H9 (cell line): ENCODE measurements around the gene LSG1. TPM values are rescaled to one million over a fixed set of nuclear protein-coding genes. Genes with fewer than 3 reads are reported as not detected.

ENCODE experiments used
- DNase-seq: peaks from one replicate; pipeline ENCODE4 v3.0.0-alpha.2; 2017
- H2AFZ ChIP-seq: one replicate; pipeline ENCODE4 v1.6.1; 2013; ENCODE audit warnings: mild to moderate bottlenecking, low read length, control low read depth, moderate library complexity
- H2AK5ac ChIP-seq: 2 replicates; pipeline ENCODE4 v1.6.1; 2013; ENCODE audit warnings: low read length, control low read depth, mixed read lengths; ENCODE audit not compliant: insufficient read length
- H2BK120ac ChIP-seq: one replicate; pipeline ENCODE4 v1.6.1; 2013; ENCODE audit warnings: low read depth, mild to moderate bottlenecking, low read length, control low read depth, inconsistent platforms; ENCODE audit not compliant: poor library complexity, severe bottlenecking
- H2BK12ac ChIP-seq: 2 replicates; pipeline ENCODE4 v1.6.1; 2013; ENCODE audit warnings: low read length, control low read depth, mixed read lengths, low read depth; ENCODE audit not compliant: insufficient read length
- H2BK15ac ChIP-seq: 2 replicates; pipeline ENCODE4 v1.6.1; 2013; ENCODE audit warnings: low read depth, low read length, control low read depth
- H2BK20ac ChIP-seq: one replicate; pipeline ENCODE4 v1.6.1; 2013; ENCODE audit warnings: low read depth, mild to moderate bottlenecking, low read length, control low read depth, inconsistent platforms; ENCODE audit not compliant: poor library complexity, severe bottlenecking
- H2BK5ac ChIP-seq: 2 replicates; pipeline ENCODE4 v1.6.1; 2013; ENCODE audit warnings: low read length, control low read depth, mixed read lengths; ENCODE audit not compliant: insufficient read length
- H3K14ac ChIP-seq: 2 replicates; pipeline ENCODE4 v1.6.1; 2013; ENCODE audit warnings: low read length, control low read depth; ENCODE audit not compliant: insufficient read depth
- H3K18ac ChIP-seq: 2 replicates; pipeline ENCODE4 v1.6.1; 2013; ENCODE audit warnings: low read depth, mild to moderate bottlenecking, mixed read lengths, low read length, control low read depth; ENCODE audit not compliant: insufficient read length
- H3K23ac ChIP-seq: 2 replicates; pipeline ENCODE4 v1.6.1; 2013; ENCODE audit warnings: low read length, control low read depth, mixed read lengths, low read depth; ENCODE audit not compliant: insufficient read length
- H3K23me2 ChIP-seq: 2 replicates; pipeline ENCODE4 v1.6.1; 2013; ENCODE audit warnings: low read depth, mild to moderate bottlenecking, mixed read lengths, low read length, control low read depth; ENCODE audit not compliant: insufficient read length, poor library complexity, severe bottlenecking
- H3K27ac ChIP-seq: 2 replicates; pipeline ENCODE4 v1.5.1; 2013; ENCODE audit warnings: low read length, control low read depth, mixed read lengths, low read depth; ENCODE audit not compliant: insufficient read length
- H3K27me3 ChIP-seq: 2 replicates; pipeline ENCODE4 v1.6.1; 2013; ENCODE audit warnings: low read length, control low read depth, inconsistent platforms; ENCODE audit not compliant: insufficient read depth
- H3K4ac ChIP-seq: 2 replicates; pipeline ENCODE4 v1.6.1; 2013; ENCODE audit warnings: low read depth, mild to moderate bottlenecking, control low read depth, inconsistent platforms, low read length, moderate library complexity
- H3K4me1 ChIP-seq: 2 replicates; pipeline ENCODE4 v1.6.1; 2013; ENCODE audit warnings: low read length, control low read depth, inconsistent platforms; ENCODE audit not compliant: insufficient read depth
- H3K4me2 ChIP-seq: 2 replicates; pipeline ENCODE4 v1.6.1; 2013; ENCODE audit warnings: low read length, control low read depth, mixed read lengths; ENCODE audit not compliant: insufficient read length, insufficient read depth
- H3K56ac ChIP-seq: 2 replicates; pipeline ENCODE4 v1.6.1; 2013; ENCODE audit warnings: low read depth, mild to moderate bottlenecking, mixed read lengths, low read length, control low read depth; ENCODE audit not compliant: insufficient read length
- H3K79me1 ChIP-seq: 2 replicates; pipeline ENCODE4 v1.6.1; 2013; ENCODE audit warnings: low read depth, mild to moderate bottlenecking, moderate library complexity, low read length, control low read depth, inconsistent platforms; ENCODE audit not compliant: insufficient read depth, poor library complexity, severe bottlenecking
- H3K79me2 ChIP-seq: 2 replicates; pipeline ENCODE4 v1.6.1; 2013; ENCODE audit warnings: low read length, control low read depth, inconsistent platforms; ENCODE audit not compliant: insufficient read depth
- H3K9ac ChIP-seq: 2 replicates; pipeline ENCODE4 v1.6.1; 2013; ENCODE audit warnings: low read length, control low read depth, mixed read lengths; ENCODE audit not compliant: insufficient read length; ENCODE audit errors: extremely low read depth
- H3K9me3 ChIP-seq: one replicate; pipeline ENCODE4 v1.6.1; 2013; ENCODE audit warnings: low read depth, low read length, inconsistent platforms; ENCODE audit not compliant: control insufficient read depth
- H3T11ph ChIP-seq: one replicate; pipeline ENCODE4 v1.6.1; 2013; ENCODE audit warnings: mild to moderate bottlenecking, low read length, control low read depth, inconsistent platforms
- H4K20me1 ChIP-seq: one replicate; pipeline ENCODE4 v1.6.1; 2013; ENCODE audit not compliant: control insufficient read depth, insufficient read length, insufficient read depth
- H4K5ac ChIP-seq: 2 replicates; pipeline ENCODE4 v1.6.1; 2013; ENCODE audit warnings: low read depth, mild to moderate bottlenecking, mixed read lengths, low read length, control low read depth; ENCODE audit not compliant: insufficient read length
- H4K8ac ChIP-seq: replicated peaks from 2 replicates; pipeline ENCODE4 v1.6.1; 2013; ENCODE audit warnings: low read length, control low read depth, mixed read lengths, low read depth; ENCODE audit not compliant: insufficient read length
- H4K91ac ChIP-seq: 2 replicates; pipeline ENCODE4 v1.6.1; 2013; ENCODE audit warnings: low read depth, mild to moderate bottlenecking, moderate library complexity, mixed read lengths, low read length, control low read depth; ENCODE audit not compliant: insufficient read length
- H3K27ac Mint-ChIP-seq, 3 experiments: 2 replicates in 2 of 3; 3 replicates in 1 of 3; pipeline ENCODE4 v1.8.0; 2020 to 2021; ENCODE audit warnings: mixed read lengths in 3 of 3, mild to moderate bottlenecking in 1 of 3, moderate library complexity in 1 of 3
- H3K27me3 Mint-ChIP-seq: 2 replicates; pipeline ENCODE4 v1.8.0; 2021; ENCODE audit warnings: low read depth, mild to moderate bottlenecking, moderate library complexity, mixed read lengths
- H3K36me3 Mint-ChIP-seq, 3 experiments: 2 replicates in 2 of 3; 3 replicates in 1 of 3; pipeline ENCODE4 v1.8.0; 2020 to 2021; ENCODE audit warnings: low read depth in 3 of 3, mixed read lengths in 3 of 3; ENCODE audit not compliant: insufficient read depth in 1 of 3
- H3K4me1 Mint-ChIP-seq, 2 experiments: 2 replicates each; pipeline ENCODE4 v1.8.0; 2020; ENCODE audit warnings: mixed read lengths in 2 of 2
- H3K4me3 Mint-ChIP-seq, 2 experiments: 2 replicates in 1 of 2; 3 replicates in 1 of 2; pipeline ENCODE4 v1.8.0; 2020 to 2021; ENCODE audit warnings: mild to moderate bottlenecking in 2 of 2, mixed read lengths in 2 of 2, moderate library complexity in 1 of 2
- H3K9me3 Mint-ChIP-seq, 2 experiments: 2 replicates in 1 of 2; 3 replicates in 1 of 2; pipeline ENCODE4 v1.8.0; 2020; ENCODE audit warnings: mild to moderate bottlenecking in 2 of 2, mixed read lengths in 2 of 2, moderate library complexity in 1 of 2
- WGBS: extraction: QIAGEN DNeasy Blood & Tissue Kit; methylation state at CpG from one replicate; pipeline ENCODE4 v1.1.7; 2013; ENCODE audit warnings: missing lambda C conversion rate, low lambda C conversion rate, mixed read lengths; ENCODE audit not compliant: insufficient read length; ENCODE audit errors: extremely low coverage; 5-methylcytosine and 5-hydroxymethylcytosine counted together
- total RNA-seq: library from RNA; stranded (reverse); gene quantifications from 2 replicates; pipeline ENCODE4 v1.2.1, GENCODE V29; 2021
- TF ChIP-seq, protein P1 (sequence below): fragments of 200-600 bp; sonication (generic); conservative IDR thresholded peaks from 3 replicates; pipeline ENCODE4 v1.8.0; 2021; ENCODE audit warnings: antibody characterized with exemption, mild to moderate bottlenecking

The LSG1 gene
- total RNA-seq, 1 experiment from 2014 or later = 63.3 TPM

DNA sequence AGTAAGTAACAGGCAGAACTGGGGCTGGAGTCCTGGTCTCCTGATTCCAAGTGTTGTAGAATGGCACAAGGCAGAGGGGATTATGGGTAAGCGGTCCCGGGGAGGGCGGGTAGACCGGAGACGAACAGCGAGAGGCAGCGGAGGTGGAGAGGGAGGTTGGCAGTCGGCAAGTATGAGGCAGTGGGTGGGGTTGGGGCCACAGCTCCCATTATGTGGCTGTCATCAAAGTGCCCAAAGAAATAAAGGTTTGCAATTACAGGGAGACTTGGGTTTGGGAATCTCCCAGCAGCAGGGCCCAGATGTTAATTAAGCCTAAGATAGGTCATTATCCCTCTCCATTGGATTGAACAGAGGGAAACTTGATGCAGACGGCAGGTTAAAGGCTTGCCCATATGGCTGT is 30.6 kb upstream of the LSG1 start:
- no peak overlapping the region for H3K27ac ChIP-seq
- no peak overlapping the region for H2AFZ ChIP-seq
- no peak overlapping the region for H3K56ac ChIP-seq
- H3K18ac ChIP-seq = no peak overlapping the region
- no peak overlapping the region for H4K91ac ChIP-seq
- H3K9ac ChIP-seq = no peak overlapping the region
- H2BK12ac ChIP-seq = no peak overlapping the region
- H3K4me1 ChIP-seq = peaks cover 6% of the 10 kb centered on the region
- H2AK5ac ChIP-seq = no peak overlapping the region
- H2BK20ac ChIP-seq = no peak overlapping the region
- no peak overlapping the region for H3K4me3 Mint-ChIP-seq
- H4K8ac ChIP-seq = no peak overlapping the region
- H3K27me3 ChIP-seq = no peaks in the 10 kb centered on the region
- H2BK5ac ChIP-seq = no peak overlapping the region
- no peak overlapping the region for H3K27ac Mint-ChIP-seq
- H3K14ac ChIP-seq = no peak overlapping the region
- H3K79me1 ChIP-seq = no peaks in the 10 kb centered on the region
- H3K23me2 ChIP-seq = no peaks in the 10 kb centered on the region
- H3K36me3 Mint-ChIP-seq = no peaks in the 10 kb centered on the region; a peak in 1 of 7 replicates
- H2BK15ac ChIP-seq = no peak overlapping the region
- no peaks in the 10 kb centered on the region for H3K79me2 ChIP-seq
- no CpG with 5 or more reads among the region's 9 CpGs for WGBS
- H3K9me3 ChIP-seq = no peaks in the 10 kb centered on the region
- H3T11ph ChIP-seq = no peak overlapping the region
- H2BK120ac ChIP-seq = no peak overlapping the region
- no peak overlapping the region for H3K23ac ChIP-seq
- no peak for DNase-seq
- TF ChIP-seq, protein P1, sequence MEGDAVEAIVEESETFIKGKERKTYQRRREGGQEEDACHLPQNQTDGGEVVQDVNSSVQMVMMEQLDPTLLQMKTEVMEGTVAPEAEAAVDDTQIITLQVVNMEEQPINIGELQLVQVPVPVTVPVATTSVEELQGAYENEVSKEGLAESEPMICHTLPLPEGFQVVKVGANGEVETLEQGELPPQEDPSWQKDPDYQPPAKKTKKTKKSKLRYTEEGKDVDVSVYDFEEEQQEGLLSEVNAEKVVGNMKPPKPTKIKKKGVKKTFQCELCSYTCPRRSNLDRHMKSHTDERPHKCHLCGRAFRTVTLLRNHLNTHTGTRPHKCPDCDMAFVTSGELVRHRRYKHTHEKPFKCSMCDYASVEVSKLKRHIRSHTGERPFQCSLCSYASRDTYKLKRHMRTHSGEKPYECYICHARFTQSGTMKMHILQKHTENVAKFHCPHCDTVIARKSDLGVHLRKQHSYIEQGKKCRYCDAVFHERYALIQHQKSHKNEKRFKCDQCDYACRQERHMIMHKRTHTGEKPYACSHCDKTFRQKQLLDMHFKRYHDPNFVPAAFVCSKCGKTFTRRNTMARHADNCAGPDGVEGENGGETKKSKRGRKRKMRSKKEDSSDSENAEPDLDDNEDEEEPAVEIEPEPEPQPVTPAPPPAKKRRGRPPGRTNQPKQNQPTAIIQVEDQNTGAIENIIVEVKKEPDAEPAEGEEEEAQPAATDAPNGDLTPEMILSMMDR = no peak
- no peak overlapping the region for H3K4me2 ChIP-seq
- no peak overlapping the region for H3K4ac ChIP-seq
- no peaks in the 10 kb centered on the region for H4K20me1 ChIP-seq
- no peak overlapping the region for H4K5ac ChIP-seq
- peaks cover 15 to 24% of the 10 kb centered on the region in 2 experiments for H3K4me1 Mint-ChIP-seq
- H3K9me3 Mint-ChIP-seq = peaks cover 4% of the 10 kb centered on the region in 2 experiments; a peak in 4 of 5 replicates
- peaks cover 12% of the 10 kb centered on the region for H3K27me3 Mint-ChIP-seq
